Adipocyte (in vitro differentiated cells): ENCODE data around the gene BLID.

Source experiments
- DNase-seq: peaks from one replicate; pipeline ENCODE4 v3.0.0-alpha.2; 2015; ENCODE audit warnings: low read depth
- H3K27me3 ChIP-seq: replicated peaks from 2 replicates; pipeline ENCODE4 v1.7.0; 2013; ENCODE audit warnings: mild to moderate bottlenecking, low read length, moderate library complexity; ENCODE audit not compliant: control insufficient read depth, insufficient read depth
- H3K36me3 ChIP-seq: 2 replicates; pipeline ENCODE4 v1.7.0; 2013; ENCODE audit warnings: low read length, mild to moderate bottlenecking, moderate library complexity; ENCODE audit not compliant: control insufficient read depth, insufficient read depth, severe bottlenecking
- H3K4me1 ChIP-seq: 2 replicates; pipeline ENCODE4 v1.7.0; 2013; ENCODE audit warnings: mild to moderate bottlenecking, low read length, moderate library complexity; ENCODE audit not compliant: control insufficient read depth, insufficient read depth
- H3K4me3 ChIP-seq: 2 replicates; pipeline ENCODE4 v1.7.0; 2013; ENCODE audit warnings: mild to moderate bottlenecking, low read length, moderate library complexity
- H3K9ac ChIP-seq: 2 replicates; pipeline ENCODE4 v1.7.0; 2013; ENCODE audit warnings: mild to moderate bottlenecking, low read length, moderate library complexity
- H3K9me3 ChIP-seq: 2 replicates; pipeline ENCODE4 v1.7.0; 2013; ENCODE audit warnings: mild to moderate bottlenecking, low read length, moderate library complexity; ENCODE audit not compliant: control insufficient read depth

BLID gene

DNA sequence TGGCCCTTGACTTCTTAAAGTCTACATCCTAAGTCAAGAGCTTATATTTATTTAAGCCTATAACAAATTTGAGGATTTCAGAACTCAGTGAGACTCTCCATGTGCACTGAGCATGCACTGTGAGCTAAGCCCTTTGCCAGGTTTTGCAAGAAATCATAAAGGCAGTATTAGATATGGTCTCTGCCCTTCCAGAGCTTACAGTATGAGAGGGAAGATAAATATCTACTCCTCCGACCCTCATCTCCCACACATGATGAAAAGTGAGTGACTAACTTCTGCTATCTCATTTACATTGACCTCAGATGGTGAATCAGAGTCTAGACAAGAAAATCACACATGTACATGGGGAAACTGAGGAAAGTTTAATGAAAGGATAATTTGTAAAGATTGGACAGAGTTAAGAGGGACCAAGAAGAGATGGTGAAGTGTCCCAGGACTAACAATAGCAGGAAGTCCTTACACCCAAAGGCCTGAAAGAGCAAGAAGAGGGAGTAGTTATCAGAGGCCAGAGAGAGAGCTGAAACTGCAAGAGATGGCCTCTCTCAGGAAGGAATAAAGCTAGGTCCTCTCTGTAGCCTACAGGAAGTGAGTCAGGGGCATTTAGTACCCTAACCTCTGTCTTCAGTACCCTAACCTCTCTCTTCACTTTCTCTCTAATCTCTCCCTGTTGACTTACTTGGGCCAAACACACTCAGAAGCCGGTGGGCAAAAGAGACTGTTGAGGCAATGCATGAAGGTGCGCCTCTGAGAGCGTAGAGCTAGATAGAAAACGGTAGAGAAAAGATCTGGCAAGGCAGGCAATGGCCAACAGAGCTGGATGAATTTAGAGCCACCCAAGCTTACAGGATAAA, 23.0 kb upstream of the BLID start:
- peaks cover 13% of the 10 kb centered on the region for H3K36me3 ChIP-seq
- peaks cover 58% of the 10 kb centered on the region for H3K4me1 ChIP-seq
- H3K9me3 ChIP-seq = no peaks in the 10 kb centered on the region
- no peak overlapping the region for H3K4me3 ChIP-seq
- DNase-seq = peak; percentile 46
- H3K9ac ChIP-seq = peak overlapping the region; percentile 23
- H3K27me3 ChIP-seq = no peaks in the 10 kb centered on the region

DNA sequence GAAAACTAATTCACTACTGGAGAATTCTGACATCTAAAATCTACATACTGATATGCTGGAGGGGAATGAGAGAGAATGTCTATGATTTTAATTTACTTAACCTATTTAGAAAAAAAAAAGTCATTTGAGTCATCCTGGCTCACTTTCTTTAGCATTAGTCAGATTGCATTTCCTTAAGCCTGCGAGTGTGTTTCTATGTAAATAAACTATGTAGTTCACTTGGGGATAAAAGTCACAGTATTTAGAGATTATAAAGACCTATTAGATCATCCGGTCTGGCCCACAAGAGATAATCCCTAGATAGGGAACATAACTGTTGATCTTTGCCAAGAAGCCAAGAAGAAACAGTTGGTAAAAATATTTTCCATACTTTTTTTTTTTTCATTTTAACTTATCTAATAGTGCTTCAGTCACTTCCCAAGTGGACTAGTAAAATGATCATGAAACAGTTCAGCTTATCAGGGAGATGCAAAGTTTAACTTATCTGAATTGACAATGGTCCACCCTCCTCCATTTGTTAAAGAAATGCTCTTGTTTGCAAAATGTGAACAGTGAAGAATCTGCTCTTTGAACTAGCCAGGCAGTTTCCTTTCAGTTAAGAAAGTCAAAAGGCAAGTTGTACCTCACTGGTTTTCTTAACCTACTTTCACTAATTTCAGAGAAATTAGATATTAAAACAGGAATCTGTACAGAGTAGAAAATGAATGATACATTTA, 21.2 kb upstream of the BLID start:
- Histone ChIP-seq H3K36me3 (peaks cover 8% of the 10 kb centered on the region), H3K4me1 (peaks cover 58% of the 10 kb centered on the region), H3K9me3 (no peaks in the 10 kb centered on the region), H3K27me3 (no peaks in the 10 kb centered on the region), H3K9ac (peak overlapping the region; percentile 74), H3K4me3 (peak overlapping the region; percentile 25)
- peak; percentile 90 for DNase-seq

DNA sequence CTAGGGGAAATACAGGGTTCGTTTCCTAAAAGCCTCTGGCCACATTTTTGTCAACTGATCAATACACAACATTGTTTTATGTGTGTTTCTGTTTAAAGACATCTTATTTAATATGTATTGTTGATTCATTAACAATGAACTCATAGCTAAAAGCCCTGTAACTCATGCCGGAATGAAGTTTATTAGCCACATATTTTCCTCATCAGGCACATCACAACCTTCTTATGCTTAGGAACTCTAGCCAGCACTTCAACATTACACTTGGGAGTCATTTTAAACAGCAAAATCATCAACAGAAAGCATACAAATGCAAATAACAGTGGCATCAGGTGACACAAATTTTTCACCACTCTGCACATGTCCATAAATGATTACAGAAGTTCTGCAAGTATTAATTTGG, 15.1 kb upstream of the BLID start:
- H3K4me1 ChIP-seq = peaks cover 49% of the 10 kb centered on the region
- no peaks in the 10 kb centered on the region for H3K27me3 ChIP-seq
- no peaks in the 10 kb centered on the region for H3K9me3 ChIP-seq
- H3K9ac ChIP-seq = no peak overlapping the region
- no peaks in the 10 kb centered on the region for H3K36me3 ChIP-seq
- DNase-seq = no peak
- H3K4me3 ChIP-seq = no peak overlapping the region

DNA sequence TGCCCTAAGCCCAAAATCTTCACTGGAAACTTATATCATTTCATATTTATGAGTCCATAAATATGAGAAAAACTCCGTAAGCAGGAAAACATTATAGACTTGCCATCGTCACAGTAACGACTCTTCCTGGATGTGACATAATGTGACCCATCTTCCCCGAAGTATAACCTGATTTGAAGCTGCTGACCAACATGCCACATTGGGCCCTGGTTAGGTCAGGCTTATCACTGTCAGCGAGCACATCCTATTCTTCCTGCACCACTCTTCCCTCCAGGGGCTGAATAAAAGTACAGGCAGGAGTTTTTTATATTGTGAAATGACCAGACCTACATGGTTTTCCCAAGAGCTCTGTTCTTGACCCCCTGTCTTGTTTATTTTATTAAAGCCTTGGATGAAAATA, 12.1 kb upstream of the BLID start:
- Histone ChIP-seq H3K4me1 (peaks cover 61% of the 10 kb centered on the region), H3K36me3 (no peaks in the 10 kb centered on the region), H3K9ac (no peak overlapping the region), H3K4me3 (no peak overlapping the region), H3K27me3 (no peaks in the 10 kb centered on the region), H3K9me3 (no peaks in the 10 kb centered on the region)
- no peak for DNase-seq

DNA sequence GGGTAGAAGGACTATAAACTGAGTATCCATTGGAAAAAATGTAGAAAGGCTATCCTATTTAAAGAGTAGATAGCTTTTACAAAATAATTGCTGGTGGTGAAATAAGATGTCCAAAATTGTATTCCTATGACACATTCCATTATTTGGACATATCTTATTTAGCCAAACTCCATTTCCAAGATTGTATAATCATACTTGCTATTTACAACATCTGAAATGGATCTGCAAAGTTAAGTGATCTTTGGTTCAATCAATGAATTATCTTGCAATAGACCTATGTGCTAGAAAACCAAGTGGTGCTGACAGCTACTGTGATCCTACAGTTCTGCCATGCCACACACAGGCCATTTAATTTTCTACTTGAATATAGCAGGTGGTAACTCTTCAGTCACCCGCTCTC, 11.0 kb upstream of the BLID start:
- Histone ChIP-seq H3K9ac (peak overlapping the region; percentile 51), H3K4me1 (peaks cover 61% of the 10 kb centered on the region), H3K36me3 (no peaks in the 10 kb centered on the region), H3K9me3 (no peaks in the 10 kb centered on the region), H3K4me3 (no peak overlapping the region), H3K27me3 (no peaks in the 10 kb centered on the region)
- DNase-seq = no peak

DNA sequence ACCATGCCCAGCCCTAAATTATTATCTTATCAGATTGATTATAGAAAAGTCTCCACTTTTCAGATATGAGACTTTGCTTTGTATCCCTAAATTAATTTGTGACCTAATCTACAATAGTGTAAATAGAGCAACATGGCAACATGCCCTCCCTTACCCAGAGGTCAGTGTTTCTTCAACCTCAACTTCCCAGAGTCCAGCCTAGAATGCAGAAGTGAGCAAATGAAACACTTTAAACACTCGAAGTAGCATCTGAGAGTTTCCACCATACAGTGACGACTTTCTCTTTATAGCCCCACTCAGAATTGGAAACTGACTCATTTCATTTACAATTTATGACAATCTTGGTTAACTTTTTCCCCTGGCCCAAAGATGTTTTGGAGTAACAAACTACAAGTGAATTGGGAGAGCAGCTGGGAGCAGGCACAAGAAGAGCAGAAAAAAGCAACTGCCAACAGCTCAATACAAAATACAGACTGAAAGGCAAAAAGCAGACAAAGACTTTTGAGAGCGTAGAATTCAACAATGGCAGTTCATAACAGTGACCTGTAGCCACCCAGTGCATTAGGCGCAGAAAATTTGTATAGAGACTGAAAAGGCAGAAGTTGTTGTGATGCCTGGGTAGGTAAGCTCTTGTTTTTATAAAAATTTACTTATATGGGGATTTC, 10.1 kb upstream of the BLID start:
- Histone ChIP-seq H3K4me3 (no peak overlapping the region), H3K36me3 (peaks cover 5% of the 10 kb centered on the region), H3K4me1 (peaks cover 53% of the 10 kb centered on the region), H3K9me3 (no peaks in the 10 kb centered on the region), H3K9ac (peak overlapping the region; percentile 51), H3K27me3 (no peaks in the 10 kb centered on the region)
- DNase-seq = no peak

DNA sequence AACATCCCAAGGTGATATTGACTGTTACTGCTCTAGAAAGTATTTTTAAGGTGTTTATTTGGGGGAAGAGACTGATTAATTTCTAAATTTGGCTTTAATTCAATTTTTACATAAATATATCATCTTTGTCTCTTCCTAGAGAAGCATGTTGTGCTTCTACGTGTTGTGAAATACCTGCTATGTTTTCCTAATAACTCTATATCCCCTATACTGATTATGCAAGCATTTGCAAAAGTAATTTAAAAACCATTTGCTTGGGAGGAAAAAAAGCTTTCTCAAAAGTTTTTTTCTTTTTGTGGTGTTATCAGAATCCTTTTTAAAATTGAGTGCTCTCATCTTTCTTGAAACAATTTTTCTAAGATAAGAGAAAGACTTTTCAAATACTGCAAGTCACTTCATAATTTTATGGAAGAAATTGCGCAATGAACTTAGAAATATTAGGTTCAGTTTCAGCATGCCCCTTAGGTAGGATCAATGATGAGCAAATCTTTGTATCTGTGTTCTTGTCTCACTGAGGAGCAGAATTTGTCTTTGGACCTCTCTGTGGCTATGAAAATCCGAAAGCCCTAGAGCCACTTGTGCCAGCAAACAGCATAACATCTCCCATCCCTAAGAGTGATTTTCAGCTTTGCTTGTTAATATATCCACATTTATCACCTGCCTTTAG, 7.4 kb upstream of the BLID start:
- H3K9ac ChIP-seq = no peak overlapping the region

GRCh38 chr11:122122179-122122578, 6.2 kb upstream of the BLID start:
- Histone ChIP-seq H3K9ac (no peak overlapping the region), H3K4me3 (no peak overlapping the region), H3K9me3 (no peaks in the 10 kb centered on the region), H3K4me1 (peaks cover 45% of the 10 kb centered on the region), H3K27me3 (no peaks in the 10 kb centered on the region), H3K36me3 (peaks cover 6% of the 10 kb centered on the region)
- no peak for DNase-seq

More for the DNA sequence above, 7.4 kb upstream of the BLID start:
- no peaks in the 10 kb centered on the region for H3K27me3 ChIP-seq
- no peaks in the 10 kb centered on the region for H3K9me3 ChIP-seq
- peaks cover 6% of the 10 kb centered on the region for H3K36me3 ChIP-seq
- H3K4me1 ChIP-seq = peaks cover 52% of the 10 kb centered on the region
- no peak overlapping the region for H3K4me3 ChIP-seq
- peak; percentile 62 for DNase-seq

DNA sequence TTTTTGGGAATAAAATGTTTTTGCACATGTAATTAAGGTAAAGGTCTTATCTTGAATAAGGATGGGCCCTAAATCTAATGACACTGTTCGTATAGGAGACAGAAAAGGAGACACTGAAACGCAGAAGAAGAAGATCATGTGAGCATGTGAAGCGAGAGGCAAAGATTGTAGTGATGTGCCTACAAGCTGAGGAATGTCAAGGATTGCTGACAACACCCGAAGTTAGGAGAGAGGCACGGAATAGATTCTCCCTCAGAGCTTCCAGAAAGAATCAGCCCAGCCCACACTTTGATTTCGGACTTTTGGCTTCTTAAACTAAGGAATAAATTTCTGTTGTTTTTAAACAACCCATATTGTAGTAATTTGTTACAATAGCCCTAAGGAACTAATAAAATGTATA, 4.1 kb upstream of the BLID start:
- Histone ChIP-seq H3K4me1 (peaks cover 48% of the 10 kb centered on the region), H3K9ac (peak overlapping the region; percentile 57), H3K4me3 (no peak overlapping the region), H3K36me3 (peaks cover 13% of the 10 kb centered on the region), H3K27me3 (no peaks in the 10 kb centered on the region), H3K9me3 (no peaks in the 10 kb centered on the region)
- no peak for DNase-seq

DNA sequence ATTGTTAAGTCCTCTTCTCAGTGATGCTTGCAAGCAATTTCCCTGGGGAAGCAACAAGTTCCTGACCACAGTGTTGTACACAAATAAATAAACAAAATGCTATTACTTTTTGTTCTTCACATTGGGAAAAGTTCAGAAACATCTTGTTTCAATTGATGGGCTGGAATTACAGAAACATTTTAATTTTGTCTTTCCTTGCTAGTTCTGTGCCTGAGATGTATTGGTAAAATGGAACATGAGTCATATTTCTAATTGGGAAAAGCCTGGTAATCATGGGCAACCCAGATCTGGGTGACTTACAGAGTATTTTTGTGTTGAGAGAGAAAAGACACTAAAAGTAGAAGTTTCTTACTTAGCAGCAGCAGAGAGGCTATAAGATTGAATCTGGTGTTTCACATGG, 576 bp upstream of the BLID start:
- no peaks in the 10 kb centered on the region for H3K27me3 ChIP-seq
- H3K9me3 ChIP-seq = no peaks in the 10 kb centered on the region
- H3K4me3 ChIP-seq = peak overlapping the region; percentile 74
- H3K4me1 ChIP-seq = peaks cover 68% of the 10 kb centered on the region
- peaks cover 11% of the 10 kb centered on the region for H3K36me3 ChIP-seq
- no peak for DNase-seq
- H3K9ac ChIP-seq = peak overlapping the region; percentile 52

GRCh38 chr11:122114976-122115375, 1.0 kb downstream of the BLID start:
- H3K36me3 ChIP-seq = peaks cover 20% of the 10 kb centered on the region
- H3K9ac ChIP-seq = peak overlapping the region; percentile 85
- no peaks in the 10 kb centered on the region for H3K9me3 ChIP-seq

More at GRCh38 chr11:122114976-122115375, 1.0 kb downstream of the BLID start:
- peak overlapping the region; percentile 74 for H3K4me3 ChIP-seq
- H3K4me1 ChIP-seq = peaks cover 60% of the 10 kb centered on the region
- no peaks in the 10 kb centered on the region for H3K27me3 ChIP-seq
- no peak for DNase-seq
